Esophagus muscularis mucosa (tissue), 4 donors: ENCODE data around the gene DBX2. TPM values are rescaled to one million over a fixed set of nuclear protein-coding genes. Genes with fewer than 3 reads are reported as not detected.

ENCODE experiments used
- DNase-seq: peaks from one replicate; pipeline ENCODE4 v3.0.0-alpha.2; 2017; ENCODE audit errors: extremely low spot score
- H3K27ac ChIP-seq, 4 donors: fragments of 200-600 bp; sonication (generic); replicated peaks in 1 of 4; 1 replicate in 3 of 4; 2 replicates in 1 of 4; pipeline ENCODE4 v1.5.1; 2016 to 2019; ENCODE audit warnings: mild to moderate bottlenecking in 1 of 4
- H3K27me3 ChIP-seq, 4 donors: fragments of 200-600 bp; sonication (generic); one replicate each; pipeline versions ENCODE4 v1.5.1 to v1.6.0; 2016 to 2019
- H3K36me3 ChIP-seq, 4 donors: fragments of 200-600 bp; sonication (generic); one replicate each; pipeline ENCODE4 v1.5.1; 2016 to 2019
- H3K4me1 ChIP-seq, 4 donors: fragments of 200-600 bp; sonication (generic); one replicate each; pipeline ENCODE4 v1.5.1; 2016 to 2019
- H3K4me3 ChIP-seq, 4 donors: fragments of 200-600 bp; sonication (generic); 1 replicate in 2 of 4; 2 replicates in 2 of 4; pipeline ENCODE4 v1.5.1; 2016 to 2019; ENCODE audit warnings: mild to moderate bottlenecking in 4 of 4, moderate library complexity in 1 of 4
- H3K9me3 ChIP-seq, 4 donors: fragments of 200-600 bp; sonication (generic); 1 replicate in 3 of 4; 2 replicates in 1 of 4; pipeline ENCODE4 v1.5.1; 2016 to 2019
- CTCF ChIP-seq, 3 experiments: fragments of 200-600 bp in 2 of 3; fragments of 450-650 bp in 1 of 3; sonication (generic) in 2 of 3; IDR thresholded peaks; one replicate each; pipeline ENCODE4 v1.5.1; 2017 to 2019; ENCODE audit warnings: antibody characterized with exemption in 3 of 3, mild to moderate bottlenecking in 2 of 3, moderate library complexity in 1 of 3
- EP300 ChIP-seq: sonication (generic); formaldehyde crosslinking; IDR thresholded peaks from one replicate; pipeline ENCODE4 v1.6.1; 2017; ENCODE audit warnings: antibody characterized with exemption
- POLR2A ChIP-seq: fragments of 450-650 bp; IDR thresholded peaks from one replicate; pipeline ENCODE4 v1.6.1; 2017; ENCODE audit warnings: antibody characterized with exemption, moderate library complexity, mild to moderate bottlenecking, low read depth
- POLR2AphosphoS5 ChIP-seq, 2 donors: sonication (generic); formaldehyde crosslinking; IDR thresholded peaks; one replicate each; pipeline ENCODE4 v1.6.1; 2017; ENCODE audit warnings: antibody characterized with exemption in 2 of 2
- WGBS: methylation state at CpG from one replicate; pipeline ENCODE4 v1.1.5; 2018; 5-methylcytosine and 5-hydroxymethylcytosine counted together
- intact Hi-C: fragments of 100-400 bp; cut with DNase I; formaldehyde crosslinking; loops from one replicate; pipeline ENCODE4 v1.15.1; 2023
- total RNA-seq, 4 donors: library from RNA; depleted of rRNA; stranded (reverse); fragments of >200 nt; gene quantifications; one replicate each; pipeline versions ENCODE4 v1.1.0 to v1.2.1, GENCODE V29; 2016

Gene DBX2
- total RNA-seq, 4 donors from 2014 or later, result not detected

- Histone ChIP-seq H3K36me3 (no peaks in the 10 kb centered on the region), H3K4me1 (no peaks in the 10 kb centered on the region), H3K27ac (no peak overlapping the region), H3K27me3 (no peaks in the 10 kb centered on the region), H3K4me3 (no peak overlapping the region), H3K9me3 (no peaks in the 10 kb centered on the region)
- intact Hi-C loops, result no loop called here
- DNase-seq, result no peak
- 95% methylated on average over 1 of the region's 1 CpG for WGBS
- TF ChIP-seq CTCF (IDR thresholded peaks at IDR 0.05) (no peak), POLR2A (no peak), EP300 (no peak), POLR2AphosphoS5 (IDR thresholded peaks at IDR 0.05) (no peak)
Measured at GRCh38 chr12:45014396-45014795, 36.5 kb downstream of the DBX2 start.

- Histone ChIP-seq H3K27me3 (no peaks in the 10 kb centered on the region), H3K4me1 (no peaks in the 10 kb centered on the region), H3K27ac (no peak overlapping the region), H3K36me3 (no peaks in the 10 kb centered on the region), H3K9me3 (no peaks in the 10 kb centered on the region), H3K4me3 (no peak overlapping the region)
- WGBS, result 87% methylated on average over 3 of the region's 3 CpGs
- TF ChIP-seq POLR2A (no peak), EP300 (no peak), CTCF (IDR thresholded peaks at IDR 0.05) (no peak), POLR2AphosphoS5 (IDR thresholded peaks at IDR 0.05) (no peak)
- DNase-seq, result no peak
- intact Hi-C loops, result no loop called here
Measured at GRCh38 chr12:45012749-45013148, 38.1 kb downstream of the DBX2 start.

GRCh38 chr12:45010059-45010458 lies 40.8 kb downstream of the DBX2 start:
- no peak for DNase-seq
- no peaks in the 10 kb centered on the region for H3K9me3 ChIP-seq
- H3K4me1 ChIP-seq, result no peaks in the 10 kb centered on the region
- intact Hi-C loops, result no loop called here
- 37% methylated on average over 4 of the region's 4 CpGs for WGBS
- no peaks in the 10 kb centered on the region for H3K27me3 ChIP-seq
- no peaks in the 10 kb centered on the region for H3K36me3 ChIP-seq
- H3K4me3 ChIP-seq, result no peak overlapping the region
- H3K27ac ChIP-seq, result no peak overlapping the region
- TF ChIP-seq EP300, result no peak
- no peak for TF ChIP-seq POLR2A
- no peak for TF ChIP-seq CTCF (IDR thresholded peaks at IDR 0.05)
- TF ChIP-seq POLR2AphosphoS5 (IDR thresholded peaks at IDR 0.05), result no peak

GRCh38 chr12:45008211-45008610 lies 42.7 kb downstream of the DBX2 start:
- Histone ChIP-seq H3K9me3 (no peaks in the 10 kb centered on the region), H3K27ac (no peak overlapping the region), H3K36me3 (no peaks in the 10 kb centered on the region), H3K27me3 (no peaks in the 10 kb centered on the region), H3K4me1 (no peaks in the 10 kb centered on the region), H3K4me3 (no peak overlapping the region)
- DNase-seq, result no peak
- intact Hi-C loops, result no loop called here
- no peak for TF ChIP-seq POLR2AphosphoS5 (IDR thresholded peaks at IDR 0.05)
- TF ChIP-seq EP300, result no peak
- no peak for TF ChIP-seq CTCF (IDR thresholded peaks at IDR 0.05)
- no peak for TF ChIP-seq POLR2A

GRCh38 chr12:44999355-44999754 lies 51.5 kb downstream of the DBX2 start:
- Histone ChIP-seq H3K4me3 (no peak overlapping the region), H3K9me3 (peaks cover 0 to 5% (median 2%) of the 10 kb centered on the region in 4 donors), H3K36me3 (no peaks in the 10 kb centered on the region), H3K4me1 (no peaks in the 10 kb centered on the region), H3K27ac (no peak overlapping the region), H3K27me3 (no peaks in the 10 kb centered on the region)
- TF ChIP-seq POLR2AphosphoS5 (IDR thresholded peaks at IDR 0.05) (no peak), CTCF (IDR thresholded peaks at IDR 0.05) (no peak), EP300 (no peak), POLR2A (no peak)
- intact Hi-C loops, result no loop called here
- DNase-seq, result no peak
